Stomach (tissue), 9 donors: ENCODE results near the gene TOX2. TPM values are rescaled to one million over a fixed set of nuclear protein-coding genes. Genes with fewer than 3 reads are reported as not detected.
A peak's percentile ranks its signal among the peaks of the same experiment; 100 is the strongest.

ENCODE experiments used
- DNase-seq, 2 donors: peaks; one replicate each; pipeline versions ENCODE4 v3.0.0 to v3.0.0-alpha.2; 2013 to 2019
- H3K27ac ChIP-seq, 5 donors: fragments of 200-600 bp in 4 of 5; sonication (generic) in 4 of 5; one replicate each; pipeline ENCODE4 v1.5.1; 2013 to 2019; ENCODE audit warnings: mild to moderate bottlenecking in 1 of 5, moderate library complexity in 1 of 5
- H3K27me3 ChIP-seq, 3 donors: fragments of 200-600 bp; sonication (generic); one replicate each; pipeline ENCODE4 v1.5.1; 2017 to 2019; ENCODE audit warnings: mixed run types in 1 of 3
- H3K36me3 ChIP-seq, 4 donors: fragments of 200-600 bp; sonication (generic); 1 replicate in 3 of 4; 2 replicates in 1 of 4; pipeline ENCODE4 v1.5.1; 2016 to 2019
- H3K4me1 ChIP-seq, 4 donors: fragments of 200-600 bp; sonication (generic); one replicate each; pipeline ENCODE4 v1.5.1; 2016 to 2019
- H3K4me3 ChIP-seq, 4 donors: fragments of 200-600 bp; sonication (generic) in 3 of 4; one replicate each; pipeline ENCODE4 v1.5.1; 2016 to 2019; ENCODE audit warnings: mild to moderate bottlenecking in 1 of 4
- H3K9me3 ChIP-seq, 4 donors: fragments of 200-600 bp; sonication (generic); one replicate each; pipeline ENCODE4 v1.5.1; 2016 to 2019
- CTCF ChIP-seq, 7 experiments: fragments of 450-650 bp in 4 of 7; fragments of 200-600 bp in 3 of 7; sonication (generic) in 3 of 7; IDR thresholded peaks; one replicate each; pipeline ENCODE4 v1.5.1; 2016 to 2019; ENCODE audit warnings: antibody characterized with exemption in 7 of 7, control low read depth in 2 of 7, mild to moderate bottlenecking in 1 of 7
- EP300 ChIP-seq: sonication (generic); formaldehyde crosslinking; IDR thresholded peaks from one replicate; pipeline ENCODE4 v1.6.1; 2017; ENCODE audit warnings: antibody characterized with exemption
- POLR2A ChIP-seq, 4 donors: fragments of 450-650 bp; IDR thresholded peaks; one replicate each; pipeline ENCODE4 v1.6.1; 2016; ENCODE audit warnings: antibody characterized with exemption in 4 of 4, control low read depth in 2 of 4, mild to moderate bottlenecking in 1 of 4, moderate library complexity in 1 of 4
- POLR2AphosphoS5 ChIP-seq, 3 donors: sonication (generic); formaldehyde crosslinking; IDR thresholded peaks; one replicate each; pipeline ENCODE4 v1.6.1; 2016; ENCODE audit warnings: antibody characterized with exemption in 3 of 3
- WGBS, 5 donors: extraction: QIAGEN DNeasy Blood & Tissue Kit in 3 of 5; methylation state at CpG; one replicate each; pipeline versions ENCODE4 v1.1.5 to v1.1.7; 2013 to 2018; 5-methylcytosine and 5-hydroxymethylcytosine counted together
- intact Hi-C: fragments of 100-400 bp; cut with DNase I; formaldehyde crosslinking; loops from one replicate; pipeline ENCODE4 v1.15.1; 2023; ENCODE audit warnings: low total_unique reads
- polyA plus RNA-seq, 3 donors: library from polyadenylated mRNA; stranded (reverse); fragments of 200-250 nt; gene quantifications; one replicate each; pipeline ENCODE4 v1.2.3, GENCODE V29; 2013
- total RNA-seq, 5 donors: library from RNA; depleted of rRNA; stranded (reverse); fragments of >200 nt; gene quantifications; one replicate each; pipeline versions ENCODE4 v1.1.0 to v1.2.3, GENCODE V29; 2014 to 2016
- donor health status: healthy with polysubstance abuse.
- donor health status: Bipolar disorder and iron deficiency.
- donor health status: healthy.

The TOX2 gene
- total and polyA plus RNA-seq, 8 donors = 0.87 to 20.2 (median 7.0) TPM; not detected in 1

DNA sequence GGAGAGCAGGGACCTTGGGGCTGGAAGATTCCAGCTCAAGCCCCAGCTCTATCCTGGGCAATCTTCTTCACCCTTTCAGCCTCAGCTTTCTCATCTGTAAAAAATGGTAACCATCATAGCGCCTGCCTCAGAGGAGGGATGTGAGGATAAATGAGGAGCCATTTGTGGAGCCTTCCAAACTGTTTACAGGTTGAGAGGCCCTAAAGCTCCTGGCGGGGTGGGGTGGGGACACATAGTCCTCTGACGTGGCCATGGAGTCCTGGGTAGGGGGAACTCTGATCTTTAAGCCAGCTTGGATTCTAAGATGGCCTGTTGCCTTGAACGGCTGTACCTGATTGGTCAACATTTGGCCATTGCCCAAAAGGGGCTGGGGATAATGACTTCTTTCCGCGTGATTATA is 111.1 kb downstream of the TOX2 start:
- H3K9me3 ChIP-seq = no peaks in the 10 kb centered on the region
- DNase-seq = no peak

GRCh38 chr20:44026647-44027342 is 112.1 kb downstream of the TOX2 start:
- no peaks in the 10 kb centered on the region for H3K27me3 ChIP-seq
- H3K4me3 ChIP-seq = no peak overlapping the region
- DNase-seq = no peak
- H3K36me3 ChIP-seq = no peaks in the 10 kb centered on the region
- TF ChIP-seq CTCF (IDR thresholded peaks at IDR 0.05) (no peak), EP300 (no peak), POLR2AphosphoS5 (IDR thresholded peaks at IDR 0.05) (no peak), POLR2A (IDR thresholded peaks at IDR 0.05) (no peak)
- H3K4me1 ChIP-seq = no peaks in the 10 kb centered on the region
- 66 to 74% (median 71%) methylated on average over 9 of the region's 9 CpGs for WGBS, 5 donors
- intact Hi-C loops = no loop called here
- H3K27ac ChIP-seq = no peak overlapping the region
- H3K9me3 ChIP-seq = no peaks in the 10 kb centered on the region

More for the DNA sequence above, 111.1 kb downstream of the TOX2 start:
- Histone ChIP-seq H3K36me3 (no peaks in the 10 kb centered on the region), H3K4me3 (no peak overlapping the region), H3K27me3 (no peaks in the 10 kb centered on the region), H3K4me1 (peaks cover 0 to 3% (median 0%) of the 10 kb centered on the region in 4 donors), H3K27ac (no peak overlapping the region)
- TF ChIP-seq EP300 (no peak), POLR2AphosphoS5 (IDR thresholded peaks at IDR 0.05) (no peak), CTCF (IDR thresholded peaks at IDR 0.05) (no peak), POLR2A (IDR thresholded peaks at IDR 0.05) (no peak)
- intact Hi-C loops = no loop called here
- 85 to 94% (median 88%) methylated on average over 6 of the region's 6 CpGs for WGBS, 5 donors

- 72 to 85% (median 81%) methylated on average over 10 to 11 of the region's 11 CpGs for WGBS, 5 donors
- intact Hi-C loops = no loop called here
- peak in 1 of 2 donors; percentile 17 for DNase-seq
Observed at GRCh38 chr20:44027343-44028002, 112.8 kb downstream of the TOX2 start.

More at GRCh38 chr20:44027343-44028002, 112.8 kb downstream of the TOX2 start:
- H3K4me1 ChIP-seq = no peaks in the 10 kb centered on the region
- no peak overlapping the region for H3K4me3 ChIP-seq
- H3K27ac ChIP-seq = no peak overlapping the region
- no peaks in the 10 kb centered on the region for H3K36me3 ChIP-seq
- H3K27me3 ChIP-seq = no peaks in the 10 kb centered on the region
- no peaks in the 10 kb centered on the region for H3K9me3 ChIP-seq
- TF ChIP-seq POLR2AphosphoS5 (IDR thresholded peaks at IDR 0.05) (no peak), CTCF (IDR thresholded peaks at IDR 0.05) (no peak), POLR2A (IDR thresholded peaks at IDR 0.05) (no peak), EP300 (no peak)
